Caki2 (cell line): ENCODE measurements around the gene FN3KRP. TPM values are rescaled to one million over a fixed set of nuclear protein-coding genes. Genes with fewer than 3 reads are reported as not detected.
A peak's percentile ranks its signal among the peaks of the same experiment; 100 is the strongest.
"Not testable (repeated sequence)": the region's sequence is repeated elsewhere in the genome, so short reads cannot be mapped to it uniquely, and the experiment has no call there.

Source experiments
- DNase-seq: peaks from one replicate; pipeline ENCODE4 v3.0.0-alpha.2; 2015; ENCODE audit warnings: low read depth
- in situ Hi-C: cut with HindIII; loops from 2 replicates; pipeline ENCODE4 v1.10.0; 2016; ENCODE audit warnings: low sequenced_read_pairs, low pct_unique_long_range_greater_than_20kb, mixed read lengths
- total RNA-seq: library from RNA; depleted of rRNA; stranded (reverse); fragments of >200 nt; shearing (Covaris generic); gene quantifications from 2 replicates; pipeline ENCODE4 v1.2.3, GENCODE V29; 2014; ENCODE audit warnings: low replicate concordance

FN3KRP gene
- total RNA-seq, 1 experiment from 2014 or later, result 106 TPM

GRCh38 chr17:82729479-82730260, 13.2 kb downstream of the FN3KRP start:
- in situ Hi-C loops, result no loop called here
- no peak for DNase-seq

DNA sequence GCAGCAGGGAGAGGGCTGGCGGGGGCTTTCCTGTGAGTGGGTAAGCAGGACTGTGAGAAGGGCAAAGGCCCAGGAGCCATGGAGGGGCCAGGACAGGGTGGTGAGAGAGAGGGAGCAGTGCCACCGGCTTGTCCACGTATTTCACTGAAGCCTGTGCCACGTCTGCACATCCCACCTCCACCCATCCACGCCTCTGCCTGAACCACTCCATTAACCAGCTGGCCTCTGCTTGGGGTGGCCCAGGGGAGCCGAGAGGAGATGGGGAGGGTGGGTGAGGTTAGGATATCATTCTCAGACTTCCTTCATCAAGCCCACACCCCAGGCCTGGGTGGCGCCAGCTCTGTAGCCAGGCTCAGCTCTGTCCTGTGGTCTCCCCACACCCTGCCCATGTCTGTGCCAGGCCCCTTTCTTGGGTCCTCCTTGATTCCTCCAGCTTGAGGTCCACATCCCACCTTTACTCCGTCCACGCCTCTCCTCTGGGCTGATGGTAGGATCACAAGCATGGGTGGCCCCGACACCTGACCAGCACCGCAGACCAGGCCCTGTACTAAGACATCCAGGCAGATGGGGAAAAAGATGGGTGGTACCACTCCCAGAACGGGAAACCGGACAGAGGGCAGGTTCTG, 15.7 kb downstream of the FN3KRP start:
- DNase-seq, result no peak
- in situ Hi-C loops, result no loop called here

- in situ Hi-C loops, result no loop called here
- DNase-seq, result peak; percentile 78
Observed at GRCh38 chr17:82734987-82735866, 18.7 kb downstream of the FN3KRP start, which contains the start of gene FN3K. TSS of gene FN3K (plus strand) at chr17:82735615. CDS start at chr17:82735637, 22 bp downstream.

DNA sequence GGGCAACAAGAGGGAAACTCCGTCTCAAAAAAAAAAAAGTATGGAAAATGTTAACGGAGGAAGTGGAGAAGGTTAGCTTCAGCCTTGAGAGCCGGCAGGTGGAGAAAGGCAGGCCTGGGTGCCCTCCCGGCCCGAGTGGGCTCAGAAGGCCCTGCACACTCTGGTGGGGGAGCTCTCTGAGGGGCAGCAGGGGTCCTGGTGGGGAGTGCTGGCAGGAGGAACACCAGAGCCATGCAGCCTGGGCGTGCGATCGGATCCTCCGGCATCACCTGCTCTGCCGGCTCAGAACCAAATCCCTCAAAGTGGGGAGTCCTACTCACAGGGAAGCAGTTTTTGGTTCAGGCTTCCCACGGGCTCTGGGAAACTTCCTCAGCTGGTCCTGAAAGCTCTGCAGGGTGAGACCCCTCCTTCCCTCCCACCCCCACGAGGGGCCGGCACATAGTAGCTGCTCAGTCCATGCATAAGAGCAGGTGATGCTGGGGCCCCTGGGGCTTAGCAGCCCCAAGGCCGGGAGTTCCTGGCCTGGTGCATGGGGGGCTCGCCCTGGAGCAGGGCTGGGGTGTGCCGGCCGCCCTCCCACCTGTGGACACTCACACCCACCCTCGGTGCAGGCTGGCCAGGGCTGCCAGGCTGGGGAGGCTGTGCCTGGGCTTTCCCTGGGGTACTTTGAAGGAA, 20.1 kb downstream of the FN3KRP start:
- DNase-seq, result no peak

DNA sequence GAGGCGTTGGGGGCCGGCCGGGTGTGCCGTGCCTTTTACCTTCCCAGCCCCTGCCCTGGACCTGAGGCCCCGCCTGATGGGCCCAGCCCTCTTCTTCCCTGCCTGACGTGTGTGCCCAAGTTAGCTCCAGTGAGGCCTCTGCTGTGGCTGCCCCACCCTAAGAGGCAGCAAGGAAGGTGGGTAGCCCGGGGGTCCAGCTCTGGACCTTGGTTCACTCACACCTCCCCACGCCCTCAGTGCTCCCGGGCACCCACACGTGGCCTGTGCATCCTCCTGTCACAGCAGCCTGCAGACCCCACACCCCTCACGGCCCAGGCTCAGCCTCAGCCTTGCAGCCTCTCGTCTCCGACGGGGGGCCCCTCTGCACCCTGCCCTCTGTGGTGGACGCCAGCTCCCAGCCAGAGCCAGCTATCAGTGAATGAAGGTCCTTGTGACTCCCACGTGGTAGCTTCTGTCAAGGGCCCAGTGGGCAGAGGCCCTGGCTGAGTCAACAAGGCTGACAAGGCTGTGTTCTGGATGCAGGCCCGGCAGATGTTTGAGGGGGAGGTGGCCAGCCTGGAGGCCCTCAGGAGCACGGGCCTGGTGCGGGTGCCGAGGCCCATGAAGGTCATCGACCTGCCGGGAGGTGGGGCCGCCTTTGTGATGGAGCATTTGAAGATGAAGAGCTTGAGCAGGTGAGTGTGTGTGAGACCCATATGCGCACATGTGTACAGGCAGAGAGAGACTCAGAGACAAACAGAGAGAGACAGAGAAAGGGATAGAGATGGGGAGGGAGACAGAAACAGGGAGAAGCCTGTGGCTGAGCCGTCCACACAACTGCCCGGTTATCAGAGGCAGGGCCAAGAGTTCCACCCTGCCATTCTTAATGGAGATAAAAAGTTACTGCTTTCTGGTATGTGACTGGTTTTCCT, 21.7 kb downstream of the FN3KRP start:
- no peak for DNase-seq
- in situ Hi-C loops, result no loop called here

More for the DNA sequence above, 20.1 kb downstream of the FN3KRP start:
- in situ Hi-C loops, result no loop called here

- in situ Hi-C loops, result no loop called here
- DNase-seq, result no peak
Observed at GRCh38 chr17:82740906-82741759, 24.6 kb downstream of the FN3KRP start.

GRCh38 chr17:82743344-82744219, 27.1 kb downstream of the FN3KRP start:
- no peak for DNase-seq
- in situ Hi-C loops, result no loop called here

DNA sequence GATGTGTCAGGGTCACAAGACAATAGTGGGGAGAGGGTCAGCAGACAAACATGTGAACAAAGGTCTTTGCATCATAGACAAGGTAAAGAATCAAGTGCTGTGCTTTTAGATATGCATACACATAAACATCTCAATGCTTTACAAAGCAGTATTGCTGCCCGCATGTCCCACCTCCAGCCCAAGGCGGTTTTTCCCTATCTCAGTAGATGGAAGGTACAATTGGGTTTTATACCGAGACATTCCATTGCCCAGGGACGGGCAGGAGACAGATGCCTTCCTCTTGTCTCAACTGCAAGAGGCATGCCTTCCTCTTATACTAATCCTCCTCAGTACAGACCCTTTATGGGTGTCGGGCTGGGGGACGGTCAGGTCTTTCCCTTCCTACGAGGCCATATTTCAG, 28.2 kb downstream of the FN3KRP start:
- in situ Hi-C loops, DNase-seq: not testable (repeated sequence)

DNA sequence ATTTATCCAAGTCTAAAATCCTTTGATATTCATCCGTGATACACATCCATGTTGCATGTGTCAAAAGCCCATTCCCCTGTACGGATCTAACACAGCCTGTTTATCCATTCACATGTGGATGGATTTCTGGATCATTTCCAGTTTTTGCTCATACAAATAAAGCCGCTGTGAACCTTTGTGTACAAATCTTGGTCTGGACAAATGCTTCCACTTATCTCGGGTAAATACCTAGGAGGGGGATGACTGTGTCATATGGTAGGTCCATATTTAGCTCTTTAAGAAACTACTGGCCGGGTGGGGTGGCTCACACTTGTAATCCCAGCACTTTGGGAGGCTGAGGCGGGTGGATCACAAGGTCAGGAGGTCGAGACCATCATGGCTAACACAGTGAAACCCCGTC, 29.0 kb downstream of the FN3KRP start:
- in situ Hi-C loops, result no loop called here

DNA sequence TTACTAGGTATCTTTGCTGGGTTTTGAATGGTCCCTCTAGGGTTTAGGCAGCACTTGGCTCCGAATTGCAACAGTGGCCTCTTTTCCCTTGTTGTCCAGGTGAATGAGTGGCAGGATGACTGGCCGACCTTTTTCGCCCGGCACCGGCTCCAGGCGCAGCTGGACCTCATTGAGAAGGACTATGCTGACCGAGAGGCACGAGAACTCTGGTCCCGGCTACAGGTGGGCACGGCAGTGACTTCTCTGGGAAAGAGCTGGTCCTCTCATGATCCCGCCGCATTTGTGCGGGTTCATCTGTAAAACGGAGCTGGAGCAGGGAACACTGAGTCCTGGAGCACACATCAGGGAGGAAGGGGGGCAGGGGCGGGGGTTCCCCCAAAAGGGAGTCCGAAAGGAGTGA, 32.2 kb downstream of the FN3KRP start:
- in situ Hi-C loops, result no loop called here
- DNase-seq, result no peak

More for the DNA sequence above, 29.0 kb downstream of the FN3KRP start:
- DNase-seq, result no peak

DNA sequence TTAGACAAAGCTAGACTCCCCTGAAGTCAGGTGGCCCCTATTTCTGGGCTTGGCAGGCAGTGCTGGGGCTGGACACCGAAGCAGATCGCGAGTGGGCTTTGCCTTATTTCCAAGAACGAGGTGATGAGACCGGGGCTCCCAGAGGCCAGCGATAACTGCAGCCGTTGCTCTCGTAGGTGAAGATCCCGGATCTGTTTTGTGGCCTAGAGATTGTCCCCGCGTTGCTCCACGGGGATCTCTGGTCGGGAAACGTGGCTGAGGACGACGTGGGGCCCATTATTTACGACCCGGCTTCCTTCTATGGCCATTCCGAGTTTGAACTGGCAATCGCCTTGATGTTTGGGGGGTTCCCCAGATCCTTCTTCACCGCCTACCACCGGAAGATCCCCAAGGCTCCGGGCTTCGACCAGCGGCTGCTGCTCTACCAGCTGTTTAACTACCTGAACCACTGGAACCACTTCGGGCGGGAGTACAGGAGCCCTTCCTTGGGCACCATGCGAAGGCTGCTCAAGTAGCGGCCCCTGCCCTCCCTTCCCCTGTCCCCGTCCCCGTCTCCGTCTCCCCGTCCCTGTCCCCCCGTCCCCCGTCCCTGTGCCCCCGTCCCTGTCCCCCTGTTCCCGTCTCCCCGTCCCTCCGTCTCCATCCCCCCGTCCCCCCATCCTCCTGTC, 33.9 kb downstream of the FN3KRP start:
- in situ Hi-C loops, result no loop called here
- DNase-seq, result no peak

- peak; percentile 35 for DNase-seq
- in situ Hi-C loops, result no loop called here
Observed at GRCh38 chr17:82751171-82751570, 34.7 kb downstream of the FN3KRP start.

GRCh38 chr17:82751571-82752370, 35.3 kb downstream of the FN3KRP start, which contains the start of gene TBCD:
TSS of gene TBCD (plus strand) at chr17:82752065. CDS start at chr17:82752194, 129 bp downstream.
- in situ Hi-C loops, result no loop called here

More at GRCh38 chr17:82751571-82752370, 35.3 kb downstream of the FN3KRP start, which contains the start of gene TBCD:
- DNase-seq, result peak; percentile 93
